ENCODE measurements around the gene CFAP57. TPM values are rescaled to one million over a fixed set of nuclear protein-coding genes. Genes with fewer than 3 reads are reported as not detected.

The CFAP57 gene
- total RNA-seq, 2 donors from 2014 or later, result 0.14 to 4.7 TPM

DNA sequence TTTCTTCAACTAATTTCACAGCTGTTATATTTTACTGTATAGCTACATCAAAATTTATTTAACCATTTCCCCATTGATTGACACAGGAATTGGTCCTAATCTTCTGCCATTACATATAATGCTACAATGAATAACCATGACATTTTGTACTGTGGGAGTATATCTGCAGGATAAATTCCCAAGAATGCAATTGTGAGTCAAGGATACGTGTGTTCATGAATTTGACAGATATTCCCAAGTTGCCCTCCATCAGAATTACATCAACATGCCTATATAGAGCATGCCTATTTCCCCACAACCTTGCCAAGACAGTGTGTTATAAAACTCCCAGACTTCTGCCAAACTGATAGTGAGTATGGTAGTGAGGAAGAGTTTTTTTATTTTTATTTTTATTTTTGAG, 125.9 kb downstream of the CFAP57 start:
- H3K4me3 ChIP-seq, result no peak overlapping the region
- intact Hi-C loops (cut with DNase I), result no loop called here
- 90% methylated on average over 1 of the region's 1 CpG for WGBS
- no peaks in the 10 kb centered on the region for H3K27me3 ChIP-seq (replicated peaks; ENCODE audit: insufficient read depth)
- TF ChIP-seq CTCF (IDR thresholded peaks at IDR 0.05) (no peak), POLR2AphosphoS5 (IDR thresholded peaks at IDR 0.05) (no peak), POLR2A (IDR thresholded peaks at IDR 0.05) (no peak)
- no peaks in the 10 kb centered on the region for H3K9me3 ChIP-seq
- no peak for DNase-seq (ENCODE audit: low spot score)
- H3K4me1 ChIP-seq (replicated peaks), result peaks cover 3% of the 10 kb centered on the region
- H3K36me3 ChIP-seq, result no peaks in the 10 kb centered on the region
- no peak overlapping the region for H3K27ac ChIP-seq

- Histone ChIP-seq H3K27me3 (replicated peaks; ENCODE audit: insufficient read depth) (no peaks in the 10 kb centered on the region), H3K36me3 (no peaks in the 10 kb centered on the region), H3K4me1 (replicated peaks) (peaks cover 9% of the 10 kb centered on the region), H3K27ac (peak overlapping the region; percentile 26 to 57), H3K9me3 (no peaks in the 10 kb centered on the region), H3K4me3 (no peak overlapping the region)
- no peak for TF ChIP-seq POLR2AphosphoS5 (IDR thresholded peaks at IDR 0.05)
- no peak for TF ChIP-seq POLR2A (IDR thresholded peaks at IDR 0.05)
- TF ChIP-seq CTCF (IDR thresholded peaks at IDR 0.05), result no peak
- no peak for DNase-seq (ENCODE audit: low spot score)
- intact Hi-C loops (cut with DNase I), result no loop called here
These were observed 127.0 kb downstream of the CFAP57 start for GRCh38 chr1:43299101-43299500.

GRCh38 chr1:43300378-43301094, 128.4 kb downstream of the CFAP57 start, which contains the start of gene TIE1:
Gene TIE1 (plus strand): TSS chr1:43300982. CDS start chr1:43301072, 90 bp downstream.
- intact Hi-C loops (cut with DNase I), result no loop called here
- WGBS, result 81% methylated on average over 10 of the region's 10 CpGs
- no peak for DNase-seq (ENCODE audit: low spot score)

GRCh38 chr1:43302201-43302600, 130.1 kb downstream of the CFAP57 start:
- Histone ChIP-seq H3K27ac (no peak overlapping the region), H3K27me3 (replicated peaks; ENCODE audit: insufficient read depth) (no peaks in the 10 kb centered on the region), H3K4me3 (no peak overlapping the region), H3K9me3 (no peaks in the 10 kb centered on the region), H3K36me3 (no peaks in the 10 kb centered on the region), H3K4me1 (replicated peaks) (peaks cover 8% of the 10 kb centered on the region)
- intact Hi-C loops (cut with DNase I), result no loop called here
- no peak for DNase-seq (ENCODE audit: low spot score)
- 68% methylated on average over 1 of the region's 1 CpG for WGBS
- TF ChIP-seq POLR2A (IDR thresholded peaks at IDR 0.05) (no peak), POLR2AphosphoS5 (IDR thresholded peaks at IDR 0.05) (no peak), CTCF (IDR thresholded peaks at IDR 0.05) (no peak)

More at GRCh38 chr1:43300378-43301094, 128.4 kb downstream of the CFAP57 start, which contains the start of gene TIE1:
- no peaks in the 10 kb centered on the region for H3K9me3 ChIP-seq
- TF ChIP-seq POLR2A (IDR thresholded peaks at IDR 0.05), result no peak
- TF ChIP-seq POLR2AphosphoS5 (IDR thresholded peaks at IDR 0.05), result peak; percentile 3
- peaks cover 8% of the 10 kb centered on the region for H3K4me1 ChIP-seq (replicated peaks)
- H3K36me3 ChIP-seq, result no peaks in the 10 kb centered on the region
- no peak within 1 kb of the TSS for H3K4me3 ChIP-seq
- H3K27ac ChIP-seq, result peak within 1 kb of the TSS; percentile 26 to 57
- H3K27me3 ChIP-seq (replicated peaks; ENCODE audit: insufficient read depth), result no peaks in the 10 kb centered on the region

DNA sequence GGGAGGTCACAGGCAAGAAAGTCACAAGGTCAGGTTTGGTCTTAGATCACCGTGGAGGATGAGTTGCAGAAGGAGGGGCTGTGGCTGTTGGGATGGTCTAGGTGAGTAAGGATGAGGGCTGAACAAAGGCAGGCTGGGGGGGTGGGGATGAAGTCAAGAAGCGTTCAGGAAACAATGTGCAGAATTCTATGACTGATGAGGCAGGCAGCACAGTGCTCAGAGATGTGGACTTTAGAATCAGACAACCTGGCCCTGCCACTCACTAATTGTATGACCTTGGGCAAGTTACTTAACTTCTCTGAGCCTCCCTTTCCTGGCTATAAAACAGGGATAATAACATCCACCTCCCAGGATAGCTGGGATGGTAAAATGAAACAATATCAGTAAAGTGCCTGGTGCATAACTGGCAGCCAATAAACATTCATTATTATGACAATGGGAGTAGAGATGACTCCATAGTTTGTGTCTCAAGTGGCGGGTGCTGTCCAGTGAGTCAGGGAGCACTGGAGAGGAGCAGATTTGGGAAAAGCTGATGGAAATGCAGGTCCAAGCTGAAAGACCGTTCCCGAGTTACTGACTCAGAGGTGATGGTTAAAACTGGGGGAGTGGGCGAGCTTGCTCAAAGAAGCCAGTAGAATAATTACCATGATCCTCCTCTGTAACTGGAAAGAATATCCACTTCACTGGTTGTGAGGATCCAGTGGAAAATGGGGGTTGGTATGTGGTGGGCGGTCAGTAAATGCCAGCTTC, 130.8 kb downstream of the CFAP57 start:
- Histone ChIP-seq H3K27me3 (replicated peaks; ENCODE audit: insufficient read depth) (no peaks in the 10 kb centered on the region), H3K27ac (no peak overlapping the region), H3K9me3 (no peaks in the 10 kb centered on the region), H3K36me3 (no peaks in the 10 kb centered on the region), H3K4me3 (no peak overlapping the region), H3K4me1 (replicated peaks) (peaks cover 8% of the 10 kb centered on the region)
- no peak for DNase-seq (ENCODE audit: low spot score)
- WGBS, result 73% methylated on average over 7 of the region's 7 CpGs
- intact Hi-C loops (cut with DNase I), result no loop called here
- TF ChIP-seq POLR2A (IDR thresholded peaks at IDR 0.05) (no peak), CTCF (IDR thresholded peaks at IDR 0.05) (no peak), POLR2AphosphoS5 (IDR thresholded peaks at IDR 0.05) (no peak)

Data from prostate gland (tissue), 2 donors.